Measurements from ENCODE around the gene VIP.
A peak's percentile ranks its signal among the peaks of the same experiment; 100 is the strongest.
"Not testable (repeated sequence)": the region's sequence is repeated elsewhere in the genome, so short reads cannot be mapped to it uniquely, and the experiment has no call there.

VIP gene

GRCh38 chr6:152750694-152751093, at the start of gene VIP:
Gene VIP, plus strand, starts transcription at chr6:152750797. Its CDS starts 1,381 bp downstream, at chr6:152752178.
- FAIRE-seq, result no peak

- no peak for FAIRE-seq
Measured at GRCh38 chr6:152701081-152701862, 49.3 kb upstream of the VIP start.

- FAIRE-seq, result no peak
Measured at GRCh38 chr6:152701863-152702401, 48.7 kb upstream of the VIP start.

- FAIRE-seq, result not testable (repeated sequence)
Measured at GRCh38 chr6:152703750-152704149, 46.8 kb upstream of the VIP start.

- no peak for FAIRE-seq
Measured at GRCh38 chr6:152705327-152705726, 45.3 kb upstream of the VIP start.

- no peak for FAIRE-seq
Measured at GRCh38 chr6:152716322-152716721, 34.3 kb upstream of the VIP start.

- no peak for FAIRE-seq
Measured at GRCh38 chr6:152720974-152721373, 29.6 kb upstream of the VIP start.

- FAIRE-seq, result no peak
Measured at GRCh38 chr6:152721956-152722355, 28.6 kb upstream of the VIP start.

- FAIRE-seq, result no peak
Measured at GRCh38 chr6:152723398-152723797, 27.2 kb upstream of the VIP start.

GRCh38 chr6:152726313-152726712, 24.3 kb upstream of the VIP start:
- FAIRE-seq, result no peak

- no peak for FAIRE-seq
Measured at GRCh38 chr6:152727507-152727906, 23.1 kb upstream of the VIP start.

GRCh38 chr6:152734630-152735029, 16.0 kb upstream of the VIP start:
- no peak for FAIRE-seq

GRCh38 chr6:152736687-152737273, 13.8 kb upstream of the VIP start:
- FAIRE-seq, result no peak

GRCh38 chr6:152745509-152746171, 5.0 kb upstream of the VIP start:
- FAIRE-seq, result no peak

- FAIRE-seq, result no peak
Measured at GRCh38 chr6:152746172-152746553, 4.4 kb upstream of the VIP start.

- peak; percentile 90 for FAIRE-seq
Measured at GRCh38 chr6:152748843-152749242, 1.8 kb upstream of the VIP start.

GRCh38 chr6:152749336-152749735, 1.3 kb upstream of the VIP start:
- FAIRE-seq, result no peak

GRCh38 chr6:152765331-152765730, 14.7 kb downstream of the VIP start:
- FAIRE-seq, result no peak

- FAIRE-seq, result no peak
Measured at GRCh38 chr6:152769159-152769558, 18.6 kb downstream of the VIP start.

- FAIRE-seq, result no peak
Measured at GRCh38 chr6:152769993-152770392, 19.4 kb downstream of the VIP start.

- no peak for FAIRE-seq
Measured at GRCh38 chr6:152771061-152771687, 20.6 kb downstream of the VIP start.

GRCh38 chr6:152775428-152775827, 24.8 kb downstream of the VIP start:
- no peak for FAIRE-seq

- FAIRE-seq, result no peak
Measured at GRCh38 chr6:152776833-152777232, 26.2 kb downstream of the VIP start.

All from TTC549 (cell line).